ENCODE measurements around the gene NAA80.

DNA sequence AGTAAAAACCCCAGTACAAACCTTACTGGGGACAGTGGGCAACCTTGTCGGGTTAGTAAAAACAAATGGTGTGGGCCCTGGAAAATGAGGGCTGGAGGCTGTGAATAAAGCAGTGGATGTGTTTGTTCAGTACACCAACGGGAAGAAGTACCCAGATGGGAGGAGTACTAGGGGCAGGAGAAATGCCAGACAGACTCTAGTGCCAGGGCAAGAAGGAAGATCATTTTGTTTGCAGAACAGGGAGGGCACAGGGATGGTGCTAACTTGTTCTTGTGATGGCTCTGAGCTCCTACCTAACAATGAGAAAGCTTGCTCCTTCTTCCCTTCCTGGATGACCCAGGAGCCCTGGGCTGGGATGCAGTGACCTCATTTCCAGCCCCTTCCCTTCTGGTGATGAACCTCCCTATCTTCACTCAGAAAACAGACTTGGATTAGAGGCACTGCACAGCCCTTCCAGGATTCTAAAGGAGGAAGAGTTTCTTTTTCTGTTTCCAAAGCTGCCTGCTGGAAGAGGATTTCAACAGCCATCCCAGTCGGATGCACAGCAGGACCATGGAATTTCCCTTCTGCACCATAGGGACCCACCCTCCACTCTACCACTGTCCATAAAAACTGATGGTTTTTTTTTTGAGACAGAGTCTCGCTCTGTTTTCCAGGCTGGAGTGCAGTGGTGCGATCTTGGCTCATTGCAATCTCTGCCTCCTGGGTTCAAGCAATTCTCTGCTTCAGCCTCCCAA lies 35.3 kb upstream of the NAA80 start:
- TF ChIP-seq FOXK2 (IDR thresholded peaks at IDR 0.05): no peak
- no peak for TF ChIP-seq FOXA1 (IDR thresholded peaks at IDR 0.05)
- no peak for TF ChIP-seq HDGF (IDR thresholded peaks at IDR 0.05; ENCODE audit: borderline replicate concordance)
- TF ChIP-seq LEF1 (IDR thresholded peaks at IDR 0.05; ENCODE audit: borderline replicate concordance): no peak
- TF ChIP-seq ARNT (IDR thresholded peaks at IDR 0.05): no peak
- TF ChIP-seq SP1 (IDR thresholded peaks at IDR 0.05): no peak
